Mucosa of stomach (tissue), 1 donor: ENCODE results near the gene SPATA9.

ENCODE experiments used
- H3K27me3 ChIP-seq: one replicate; pipeline ENCODE4 v1.7.0; 2013; ENCODE audit warnings: mild to moderate bottlenecking, low read length; ENCODE audit not compliant: control insufficient read depth, insufficient read depth
- H3K36me3 ChIP-seq: one replicate; pipeline ENCODE4 v1.7.0; 2013; ENCODE audit warnings: low read length; ENCODE audit not compliant: control insufficient read depth, insufficient read depth
- H3K4me1 ChIP-seq: one replicate; pipeline ENCODE4 v1.7.0; 2013; ENCODE audit warnings: mild to moderate bottlenecking, low read length; ENCODE audit not compliant: control insufficient read depth, insufficient read depth
- H3K4me3 ChIP-seq: one replicate; pipeline ENCODE4 v1.7.0; 2013; ENCODE audit warnings: low read length
- H3K9ac ChIP-seq: one replicate; pipeline ENCODE4 v1.7.0; 2013; ENCODE audit warnings: mild to moderate bottlenecking, low read length, moderate library complexity
- H3K9me3 ChIP-seq: one replicate; pipeline ENCODE4 v1.7.0; 2013; ENCODE audit warnings: mild to moderate bottlenecking, low read length, moderate library complexity; ENCODE audit not compliant: control insufficient read depth
- donor health status: Pancreatic carcinoma.

Gene SPATA9, protein sequence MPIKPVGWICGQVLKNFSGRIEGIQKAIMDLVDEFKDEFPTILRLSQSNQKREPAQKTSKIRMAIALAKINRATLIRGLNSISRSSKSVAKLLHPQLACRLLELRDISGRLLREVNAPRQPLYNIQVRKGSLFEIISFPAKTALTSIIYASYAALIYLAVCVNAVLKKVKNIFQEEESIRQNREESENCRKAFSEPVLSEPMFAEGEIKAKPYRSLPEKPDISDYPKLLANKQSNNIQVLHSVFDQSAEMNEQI

DNA sequence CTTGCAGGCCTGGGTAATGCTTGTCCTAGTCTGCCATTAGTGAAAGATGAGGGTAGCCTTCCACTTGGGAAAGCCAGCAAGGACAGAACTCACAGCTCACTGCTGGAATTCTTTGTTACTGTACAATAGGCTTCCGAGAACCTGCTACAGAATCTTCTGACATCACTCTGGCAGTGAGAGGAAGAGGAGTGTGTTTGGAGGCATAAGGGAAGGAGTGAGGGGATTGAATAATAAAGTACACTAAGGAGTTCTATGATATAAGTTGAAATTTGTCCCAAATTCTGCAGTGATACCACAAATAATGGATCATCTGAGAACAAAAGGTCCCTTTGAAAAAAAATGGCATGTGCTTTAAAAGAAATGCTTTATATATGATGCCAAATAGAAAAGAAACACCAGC is at the start of gene SPATA9:
Gene SPATA9 (minus strand): TSS at position 101 of the 400 bp plus-strand sequence. CDS start 137 bp downstream, outside the sequence.
- H3K4me3 ChIP-seq, result no peak within 1 kb of the TSS
- no peaks in the 10 kb centered on the region for H3K9me3 ChIP-seq
- H3K36me3 ChIP-seq, result no peaks in the 10 kb centered on the region
- H3K9ac ChIP-seq, result no peak within 1 kb of the TSS
- H3K27me3 ChIP-seq, result no peaks in the 10 kb centered on the region
- no peaks in the 10 kb centered on the region for H3K4me1 ChIP-seq

DNA sequence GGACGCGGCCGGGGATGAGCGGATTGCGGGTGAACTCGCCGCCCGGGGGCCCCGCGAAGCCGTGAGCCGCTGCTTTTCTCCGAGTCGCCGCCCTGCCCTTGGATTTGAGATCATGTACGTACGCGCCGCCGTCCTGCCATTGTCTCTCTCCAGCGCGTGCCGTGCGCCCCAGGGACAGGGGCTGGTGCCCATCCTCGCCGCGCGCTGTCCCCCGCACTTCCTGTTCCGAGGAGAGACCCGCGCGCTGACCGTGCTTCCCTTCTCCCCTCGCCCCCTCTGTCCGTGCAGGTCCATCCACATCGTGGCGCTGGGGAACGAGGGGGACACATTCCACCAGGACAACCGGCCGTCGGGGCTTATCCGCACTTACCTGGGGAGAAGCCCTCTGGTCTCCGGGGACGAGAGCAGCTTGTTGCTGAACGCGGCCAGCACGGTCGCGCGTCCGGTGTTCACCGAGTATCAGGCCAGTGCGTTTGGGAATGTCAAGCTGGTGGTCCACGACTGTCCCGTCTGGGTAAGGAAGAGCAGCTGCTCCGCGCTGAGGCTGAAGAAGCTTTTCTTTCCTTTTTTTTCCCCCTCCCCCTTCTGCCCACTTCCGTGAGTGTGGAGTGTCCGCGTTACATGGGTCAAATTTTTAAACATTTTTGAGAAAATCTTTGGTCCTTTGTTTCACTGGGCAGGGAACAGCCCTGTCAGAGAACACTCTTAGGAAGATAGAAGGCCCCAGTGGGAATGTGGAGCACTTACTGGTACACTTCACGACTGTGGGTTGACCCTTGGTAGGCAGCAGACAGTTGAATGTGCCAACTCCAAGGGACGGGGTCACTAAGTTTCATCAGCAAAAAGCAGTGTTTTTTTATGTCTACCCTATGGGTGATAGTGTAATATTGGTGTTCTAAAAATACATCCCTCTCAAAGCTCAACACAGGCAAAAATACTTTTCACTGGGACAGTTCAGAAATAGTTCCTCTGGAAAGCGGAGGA is 49.1 kb upstream of the SPATA9 start:
- no peaks in the 10 kb centered on the region for H3K36me3 ChIP-seq
- peak overlapping the region; percentile 75 for H3K9ac ChIP-seq
- H3K4me1 ChIP-seq, result peaks cover 13% of the 10 kb centered on the region
- no peaks in the 10 kb centered on the region for H3K9me3 ChIP-seq
- H3K4me3 ChIP-seq, result peak overlapping the region; percentile 65
- H3K27me3 ChIP-seq, result peaks cover 9% of the 10 kb centered on the region

DNA sequence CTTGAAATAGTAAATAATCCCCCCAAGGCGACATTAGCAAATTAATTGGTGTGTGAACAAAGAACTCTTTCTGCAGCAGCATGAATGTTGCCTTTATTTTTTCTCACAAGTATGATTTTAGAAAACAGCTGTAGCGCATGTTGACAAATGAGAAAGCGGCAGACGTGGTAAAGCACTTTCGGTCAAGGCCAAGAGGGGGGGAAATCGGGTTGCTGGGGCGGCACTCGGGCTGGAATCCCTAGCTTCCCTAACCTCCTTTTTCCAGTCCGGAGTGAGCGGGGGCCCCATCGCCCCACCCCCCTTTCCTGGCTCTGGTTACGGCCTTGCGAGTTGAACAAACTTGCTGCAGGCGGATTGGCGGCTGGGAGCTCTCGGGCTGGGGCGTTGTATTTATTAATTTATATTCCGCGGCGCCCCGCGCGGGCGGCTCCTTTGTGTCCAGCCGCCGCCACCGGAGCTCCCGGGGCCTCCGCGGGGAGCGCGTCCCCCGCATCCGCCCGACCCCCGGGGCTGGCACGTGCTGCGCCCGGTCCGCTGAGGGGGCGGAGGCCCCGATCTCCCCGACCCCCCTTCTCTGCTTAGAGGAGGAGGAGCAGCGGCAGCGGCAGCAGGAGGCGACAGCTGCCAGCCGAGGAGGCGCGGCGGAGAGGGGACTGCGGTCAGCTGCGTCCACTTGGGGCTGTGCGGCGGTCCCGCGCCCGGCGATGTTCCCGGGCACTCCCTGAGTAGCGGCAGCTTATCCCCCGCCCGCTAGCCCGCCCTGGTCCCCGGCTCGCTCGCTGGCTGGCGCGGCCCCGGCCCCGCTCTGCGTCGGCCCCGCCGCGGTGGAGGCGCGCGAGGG is 48.2 kb upstream of the SPATA9 start, which contains the start of gene RHOBTB3:
Gene RHOBTB3 (plus strand): TSS at position 607 of the 841 bp plus-strand sequence. CDS start 347 bp downstream, outside the sequence.
- Histone ChIP-seq H3K27me3 (peaks cover 9% of the 10 kb centered on the region), H3K36me3 (no peaks in the 10 kb centered on the region), H3K4me3 (peak within 1 kb of the TSS; percentile 65), H3K4me1 (peaks cover 13% of the 10 kb centered on the region), H3K9me3 (no peaks in the 10 kb centered on the region), H3K9ac (peak within 1 kb of the TSS; percentile 75)

DNA sequence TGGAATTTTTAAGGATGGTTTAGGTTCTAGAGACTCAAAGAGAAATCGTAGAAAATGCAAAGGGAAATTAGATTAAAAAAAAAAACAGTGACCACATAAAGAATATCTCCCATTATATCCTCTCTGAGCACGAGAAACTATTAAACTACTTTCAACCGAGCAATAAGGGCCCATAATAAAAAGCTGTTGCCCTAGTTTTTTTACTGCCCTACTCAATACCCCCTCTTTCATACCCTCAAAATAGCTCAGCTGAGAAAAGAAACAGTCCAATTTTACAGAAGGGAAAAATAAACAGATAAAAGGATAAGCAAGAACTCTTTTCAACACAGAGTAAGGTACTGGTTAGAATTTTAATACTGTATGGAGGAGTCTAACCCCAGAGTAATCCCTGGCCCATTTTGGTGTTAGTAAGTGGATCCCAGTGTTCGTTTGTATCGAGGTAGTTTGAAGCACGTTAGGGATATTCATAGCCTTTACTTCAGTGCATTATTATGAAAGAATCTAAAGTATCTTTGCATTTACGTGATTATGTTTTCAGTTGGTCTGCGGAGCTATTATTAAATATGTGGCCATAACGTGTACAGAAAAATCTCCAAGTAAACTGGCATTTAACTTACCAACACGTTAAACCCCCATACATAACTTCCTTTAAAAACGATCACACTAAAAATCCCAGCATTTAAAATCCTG is 47.4 kb upstream of the SPATA9 start:
- Histone ChIP-seq H3K4me1 (peaks cover 6% of the 10 kb centered on the region), H3K4me3 (no peak overlapping the region), H3K9ac (peak overlapping the region; percentile 75), H3K36me3 (no peaks in the 10 kb centered on the region), H3K9me3 (no peaks in the 10 kb centered on the region), H3K27me3 (peaks cover 9% of the 10 kb centered on the region)

DNA sequence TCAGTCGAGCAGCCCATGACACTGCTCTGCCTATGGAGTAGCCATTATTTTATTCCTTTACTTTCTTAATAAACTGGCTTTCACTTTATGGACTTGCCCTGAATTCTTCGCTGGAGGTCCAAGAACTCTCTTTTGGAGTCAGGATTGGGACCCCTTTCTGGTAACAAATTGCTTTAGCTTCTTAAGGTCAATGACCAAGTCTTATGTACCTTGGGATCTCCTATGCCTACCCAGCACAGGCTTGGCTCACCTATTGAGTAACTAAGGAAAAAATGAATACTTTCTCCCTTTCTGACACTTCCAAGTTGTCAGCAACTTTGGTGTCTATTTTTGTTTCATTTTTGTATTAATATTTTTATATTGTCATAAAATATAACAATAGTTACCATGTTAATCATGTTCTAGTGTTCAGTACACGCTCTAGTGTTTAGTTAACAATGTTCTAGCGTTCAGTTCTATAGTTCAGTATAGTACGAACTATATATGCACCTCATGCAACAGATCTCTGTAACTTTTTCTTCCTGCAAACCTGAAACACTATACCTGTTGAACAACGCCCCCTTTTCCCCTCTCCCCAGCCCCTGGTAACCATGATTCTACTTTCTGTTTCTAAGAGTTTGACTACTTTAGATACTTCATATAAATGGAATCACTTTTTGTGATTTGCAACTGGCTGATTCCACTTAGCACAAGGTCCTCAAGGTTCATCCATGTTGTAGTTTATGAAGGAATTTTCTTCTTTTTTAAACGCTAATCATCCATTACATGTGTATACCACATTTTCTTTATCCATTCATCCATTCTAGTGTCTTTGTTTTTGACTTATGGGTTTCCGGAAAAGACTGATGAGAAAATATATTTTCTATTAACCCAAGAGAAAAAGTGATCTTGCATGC is 46.6 kb upstream of the SPATA9 start:
- no peak overlapping the region for H3K9ac ChIP-seq
- H3K4me1 ChIP-seq, result peaks cover 4% of the 10 kb centered on the region
- peaks cover 9% of the 10 kb centered on the region for H3K27me3 ChIP-seq
- H3K9me3 ChIP-seq, result no peaks in the 10 kb centered on the region
- H3K4me3 ChIP-seq, result no peak overlapping the region
- no peaks in the 10 kb centered on the region for H3K36me3 ChIP-seq

DNA sequence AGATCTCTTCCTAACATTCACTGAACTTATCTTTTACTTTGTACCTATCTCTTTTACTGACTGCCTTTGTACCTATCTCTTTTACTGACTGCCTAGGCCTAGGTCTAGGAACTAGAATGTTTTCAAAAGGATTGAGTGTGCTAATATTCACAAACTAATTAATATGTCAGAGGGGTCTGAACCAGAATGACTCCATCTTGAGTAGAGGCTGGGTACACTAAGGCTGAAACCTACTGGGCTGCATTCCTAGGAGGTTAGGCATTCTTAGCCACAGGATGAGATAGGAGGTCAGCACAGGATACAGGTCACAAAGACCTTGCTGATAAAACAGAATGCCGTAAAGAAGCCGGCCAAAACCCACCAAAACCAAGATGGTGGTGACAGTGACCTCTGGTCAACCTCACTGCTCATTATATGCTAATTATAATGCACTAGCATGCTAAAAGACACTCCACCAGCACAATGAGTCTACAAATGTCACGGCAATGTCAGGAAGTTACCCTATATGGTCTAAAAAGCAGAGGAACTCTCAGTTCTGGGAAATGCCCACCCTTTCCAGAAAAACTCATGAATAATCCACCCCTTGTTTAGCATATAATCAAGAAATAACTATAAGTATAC is 45.8 kb upstream of the SPATA9 start:
- H3K4me1 ChIP-seq, result peaks cover 4% of the 10 kb centered on the region
- H3K36me3 ChIP-seq, result no peaks in the 10 kb centered on the region
- H3K27me3 ChIP-seq, result peaks cover 9% of the 10 kb centered on the region
- no peak overlapping the region for H3K9ac ChIP-seq
- no peaks in the 10 kb centered on the region for H3K9me3 ChIP-seq
- H3K4me3 ChIP-seq, result no peak overlapping the region

DNA sequence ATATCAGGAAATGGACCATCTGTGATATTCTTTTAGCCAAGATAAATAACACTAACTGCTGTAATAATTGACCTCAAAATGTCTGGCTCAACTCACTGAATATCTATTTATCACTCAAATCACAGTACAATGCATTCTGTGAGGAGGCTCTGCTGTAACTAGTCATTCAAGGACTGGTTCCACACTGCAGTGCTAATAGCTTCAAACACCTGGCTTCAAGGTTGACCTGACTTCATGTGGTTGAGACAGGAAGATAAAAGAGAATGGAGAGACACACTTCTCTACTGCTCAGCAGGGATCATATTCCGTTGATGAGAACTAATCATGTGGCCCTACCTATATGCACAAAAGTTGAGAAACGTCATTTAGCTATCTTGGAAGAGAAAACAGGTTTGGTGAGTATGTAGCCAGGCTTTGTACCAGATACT is 45.0 kb upstream of the SPATA9 start:
- H3K9me3 ChIP-seq, result no peaks in the 10 kb centered on the region
- H3K36me3 ChIP-seq, result no peaks in the 10 kb centered on the region
- peaks cover 9% of the 10 kb centered on the region for H3K27me3 ChIP-seq
- no peak overlapping the region for H3K9ac ChIP-seq
- no peak overlapping the region for H3K4me3 ChIP-seq
- peaks cover 4% of the 10 kb centered on the region for H3K4me1 ChIP-seq

DNA sequence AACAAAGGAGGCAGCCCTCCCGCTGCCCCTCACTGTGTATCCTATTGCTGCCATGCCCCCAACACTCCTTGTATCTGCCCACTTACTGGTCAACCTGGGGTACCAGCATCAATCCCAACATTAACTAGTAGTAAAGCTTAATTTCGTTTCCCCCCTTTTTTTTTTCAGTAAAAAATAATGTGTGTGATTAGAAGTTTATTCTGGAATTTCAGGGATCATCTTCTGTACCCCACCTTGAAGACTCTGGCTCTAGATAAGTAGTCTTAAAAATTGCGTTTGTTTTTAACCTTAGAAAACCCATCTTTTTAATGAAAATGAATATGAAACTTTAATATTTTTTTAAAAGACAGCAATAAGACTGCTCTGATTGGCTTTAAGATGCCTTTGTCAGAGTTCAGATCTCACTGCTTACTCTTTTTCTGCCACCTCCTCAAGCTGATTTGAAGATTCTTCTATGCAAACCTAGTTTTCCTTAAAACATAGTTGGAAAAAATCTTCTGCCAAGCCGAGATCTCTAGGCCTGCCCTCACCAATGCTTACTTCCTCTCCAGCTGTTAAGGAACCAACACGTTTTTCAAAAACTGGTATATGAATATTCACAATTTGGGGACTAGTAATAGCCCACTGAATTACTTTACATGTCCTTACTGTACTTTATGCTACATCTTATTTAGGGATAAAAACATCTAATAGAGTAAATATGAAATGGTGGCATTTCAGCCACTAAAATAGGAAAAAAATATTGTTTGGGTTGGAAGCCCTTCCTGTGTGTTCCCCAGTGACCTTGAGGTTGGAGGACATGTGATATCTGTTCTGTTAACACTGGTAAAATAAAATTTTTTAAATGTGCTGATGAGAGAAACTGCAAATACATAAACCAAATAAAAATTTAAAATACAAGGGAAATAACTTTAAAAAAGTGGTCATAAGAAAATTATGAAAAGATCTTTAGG is 44.3 kb upstream of the SPATA9 start:
- H3K9me3 ChIP-seq, result no peaks in the 10 kb centered on the region
- no peaks in the 10 kb centered on the region for H3K36me3 ChIP-seq
- H3K9ac ChIP-seq, result no peak overlapping the region
- H3K4me3 ChIP-seq, result no peak overlapping the region
- H3K4me1 ChIP-seq, result peaks cover 4% of the 10 kb centered on the region
- H3K27me3 ChIP-seq, result peaks cover 6% of the 10 kb centered on the region

DNA sequence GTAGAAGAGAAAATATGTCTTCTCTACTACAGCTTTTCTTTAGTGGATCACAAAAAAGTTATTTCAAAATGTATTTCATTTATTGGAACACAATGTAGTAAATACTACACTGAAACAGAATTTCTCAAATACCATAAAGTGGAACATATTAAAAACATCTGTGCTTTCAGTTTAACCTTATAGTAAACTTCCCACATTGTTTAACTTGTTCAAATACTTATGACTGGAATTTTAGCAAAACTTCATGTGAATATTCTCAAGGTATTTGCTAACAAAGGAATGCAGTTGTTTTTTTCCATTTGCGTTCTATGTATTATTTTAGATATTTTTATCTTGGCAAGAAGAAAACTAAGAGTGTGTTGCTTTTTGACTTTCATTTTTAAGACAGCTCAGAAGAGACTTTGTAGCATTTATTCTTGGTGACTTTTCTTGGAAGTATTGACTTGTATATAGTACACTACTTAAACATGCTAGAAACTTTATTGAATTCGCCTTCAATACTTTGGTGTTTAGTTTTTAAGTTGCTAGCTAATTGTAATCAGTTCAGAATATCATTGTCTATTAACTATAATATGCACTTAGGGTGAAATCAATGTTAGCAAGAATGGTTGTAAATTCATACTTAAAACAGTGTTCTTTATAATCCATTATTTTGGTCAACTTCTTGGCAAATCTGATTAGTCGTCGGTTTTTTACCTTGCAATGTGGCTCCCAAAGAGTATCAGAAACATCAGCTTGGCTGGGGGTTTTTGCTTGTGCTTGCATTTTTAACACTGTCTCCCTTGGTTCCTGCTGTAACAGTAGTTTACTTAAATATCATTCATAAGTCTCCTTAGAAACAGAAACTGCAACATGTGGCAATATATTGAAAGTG is 43.4 kb upstream of the SPATA9 start:
- no peak overlapping the region for H3K9ac ChIP-seq

More for the DNA sequence above, 43.4 kb upstream of the SPATA9 start:
- no peaks in the 10 kb centered on the region for H3K36me3 ChIP-seq
- H3K4me1 ChIP-seq, result peaks cover 4% of the 10 kb centered on the region
- H3K4me3 ChIP-seq, result no peak overlapping the region
- no peaks in the 10 kb centered on the region for H3K27me3 ChIP-seq
- H3K9me3 ChIP-seq, result no peaks in the 10 kb centered on the region
